Endothelial cell of umbilical vein (primary cell): ENCODE measurements around the gene UQCC2. TPM values are rescaled to one million over a fixed set of nuclear protein-coding genes. Genes with fewer than 3 reads are reported as not detected.
A peak's percentile ranks its signal among the peaks of the same experiment; 100 is the strongest.

Experiments used
- BruUV-seq: library from RNA; stranded (reverse); fragments of 400-500 nt; replicated peaks from 2 replicates; lab custom pipeline; 2021; lab: Mats Ljungman, UMichigan
- CTCF ChIA-PET: fragments of 300-600, 350-600 bp; sonication (Branson Sonifier 250); formaldehyde crosslinking; loops from one replicate; lab custom pipeline; 2021; ENCODE audit warnings: antibody characterized with exemption, inconsistent platforms; lab: Charles Lee
- POLR2A ChIA-PET: fragments of 300-600, 350-600 bp; sonication (Branson Sonifier 250); formaldehyde crosslinking; loops from one replicate; lab custom pipeline; 2021; ENCODE audit warnings: antibody characterized with exemption, inconsistent platforms; lab: Charles Lee
- DNase-seq: peaks from one replicate; pipeline ENCODE4 v3.0.0-alpha.2; 2011; ENCODE audit warnings: low read depth, low spot score
- FAIRE-seq: peaks from 2 replicates; lab custom pipeline; 2011; peaks lifted over from hg19 to GRCh38; lab: Jason Lieb, UNC
- H2AFZ ChIP-seq: 2 replicates; pipeline ENCODE4 v1.6.0; 2012; ENCODE audit warnings: low read depth, low read length, control low read depth, inconsistent platforms
- H3K27ac ChIP-seq: 2 replicates; pipeline ENCODE4 v1.5.1; 2011; ENCODE audit warnings: low read depth, mild to moderate bottlenecking, control low read depth, low read length, moderate library complexity; ENCODE audit not compliant: insufficient read depth
- H3K27me3 ChIP-seq, 2 experiments: 2 replicates each; pipeline versions ENCODE4 v1.6.0 to v1.6.1; 2011; ENCODE audit warnings: low read length in 2 of 2, mixed read lengths in 1 of 2; ENCODE audit not compliant: control insufficient read depth in 2 of 2, insufficient read depth in 2 of 2
- H3K36me3 ChIP-seq, 2 experiments: 2 replicates in 1 of 2; 3 replicates in 1 of 2; pipeline ENCODE4 v1.5.1; 2011; ENCODE audit warnings: low read length in 2 of 2, mild to moderate bottlenecking in 1 of 2, moderate library complexity in 1 of 2; ENCODE audit not compliant: control insufficient read depth in 2 of 2, insufficient read depth in 2 of 2; ENCODE audit errors: extremely low read depth in 1 of 2
- H3K4me1 ChIP-seq: 3 replicates; pipeline ENCODE4 v1.5.1; 2011; ENCODE audit warnings: mild to moderate bottlenecking, low read length; ENCODE audit not compliant: control insufficient read depth, insufficient read depth; ENCODE audit errors: extremely low read depth
- H3K4me2 ChIP-seq: 2 replicates; pipeline ENCODE4 v1.6.1; 2011; ENCODE audit warnings: low read length, control low read depth, mixed read lengths; ENCODE audit not compliant: insufficient read depth
- H3K4me3 ChIP-seq, 3 experiments: fragments of 200-600 bp in 1 of 3; sonication (generic), shearing (Covaris generic) in 1 of 3; replicated peaks in 1 of 3; 2 replicates each; pipeline ENCODE4 v1.5.1; 2011 to 2016; ENCODE audit warnings: control low read depth in 3 of 3, low read length in 3 of 3, mild to moderate bottlenecking in 2 of 3, inconsistent platforms in 1 of 3, low read depth in 1 of 3, moderate library complexity in 1 of 3; ENCODE audit not compliant: insufficient read depth in 1 of 3
- H3K79me2 ChIP-seq: 2 replicates; pipeline ENCODE4 v1.6.0; 2012; ENCODE audit warnings: low read length, inconsistent platforms; ENCODE audit not compliant: control insufficient read depth, insufficient read depth
- H3K9ac ChIP-seq: replicated peaks from 2 replicates; pipeline ENCODE3; 2011; ENCODE audit warnings: low read length, control low read depth; ENCODE audit not compliant: insufficient read depth; ENCODE audit errors: extremely low read depth
- H3K9me1 ChIP-seq: replicated peaks from 3 replicates; pipeline ENCODE4 v1.6.0; 2011; ENCODE audit warnings: mild to moderate bottlenecking, low read length; ENCODE audit not compliant: control insufficient read depth, insufficient read depth; ENCODE audit errors: extremely low read depth
- H3K9me3 ChIP-seq: replicated peaks from 2 replicates; pipeline ENCODE4 v1.5.1; 2012; ENCODE audit warnings: low read length, inconsistent platforms; ENCODE audit not compliant: control insufficient read depth, insufficient read depth
- H4K20me1 ChIP-seq: replicated peaks from 2 replicates; pipeline ENCODE3; 2011; ENCODE audit warnings: mild to moderate bottlenecking, low read length; ENCODE audit not compliant: control insufficient read depth, insufficient read depth; ENCODE audit errors: extremely low read depth
- CTCF ChIP-seq, 2 donors: IDR thresholded peaks; 1 replicate in 1 of 2; 2 replicates in 1 of 2; pipeline ENCODE4 v1.5.1; 2011; ENCODE audit warnings: low read length in 2 of 2, mild to moderate bottlenecking in 2 of 2, moderate library complexity in 2 of 2, control low read depth in 1 of 2, inconsistent platforms in 1 of 2, low read depth in 1 of 2; ENCODE audit not compliant: insufficient read depth in 1 of 2; ENCODE audit errors: extremely low read depth in 1 of 2
- EZH2 ChIP-seq: IDR thresholded peaks from 2 replicates; pipeline ENCODE4 v1.6.1; 2012; ENCODE audit warnings: borderline replicate concordance, low read depth, mild to moderate bottlenecking, moderate library complexity, low read length, inconsistent platforms; ENCODE audit not compliant: severe bottlenecking
- FOS ChIP-seq: IDR thresholded peaks from 2 replicates; pipeline ENCODE4 v1.6.1; 2011; ENCODE audit warnings: mild to moderate bottlenecking, low read length, moderate library complexity, borderline replicate concordance; ENCODE audit not compliant: insufficient read depth
- GATA2 ChIP-seq: IDR thresholded peaks from 2 replicates; pipeline ENCODE4 v1.7.0; 2011; ENCODE audit warnings: low read depth, mild to moderate bottlenecking, moderate library complexity, mixed read lengths, low read length; ENCODE audit not compliant: insufficient read length, insufficient read depth
- JUN ChIP-seq: IDR thresholded peaks from 2 replicates; pipeline ENCODE4 v1.6.1; 2011; ENCODE audit warnings: borderline replicate concordance, low read depth; ENCODE audit not compliant: insufficient read length, insufficient read depth
- MAX ChIP-seq: IDR thresholded peaks from 2 replicates; pipeline ENCODE4 v1.6.1; 2011; ENCODE audit not compliant: insufficient read depth, insufficient read length
- MYC ChIP-seq: IDR thresholded peaks from one replicate; pipeline ENCODE4 v1.6.1; 2011; ENCODE audit warnings: mild to moderate bottlenecking, low read depth, low read length
- POLR2A ChIP-seq: IDR thresholded peaks from 2 replicates; pipeline ENCODE4 v1.6.1; 2012; ENCODE audit warnings: low read depth, mild to moderate bottlenecking, control low read depth, low read length
- POLR2AphosphoS5 ChIP-seq: IDR thresholded peaks from 2 replicates; pipeline ENCODE4 v1.6.1; 2012; ENCODE audit warnings: low read depth, mild to moderate bottlenecking, control low read depth, low read length, moderate library complexity; ENCODE audit not compliant: insufficient read depth
- dilution Hi-C: fragments of 300-500 bp; cut with MboI; formaldehyde crosslinking; loops from one replicate; pipeline ENCODE4 v1.15.0; 2019; ENCODE audit warnings: low sequenced_read_pairs; ENCODE audit not compliant: extremely low pct_ligation_motif_present
- intact Hi-C: fragments of 100-400 bp; cut with micrococcal nuclease; formaldehyde crosslinking; loops from one replicate; pipeline ENCODE4 v1.10.0; 2022
- microRNA counts: library from miRNA; unstranded; fragments of <30 nt; microRNA quantifications from one replicate; lab custom pipeline; 2016
- microRNA-seq: library from miRNA; unstranded; fragments of <30 nt; microRNA quantifications from one replicate; pipeline ENCODE4 v1.2.0, GENCODE V29; 2021; ENCODE audit warnings: borderline number of aligned reads, borderline replicate concordance
- polyA plus RNA-seq, 4 experiments: library from polyadenylated mRNA; depleted of rRNA in 3 of 4; stranded (reverse) in 3 of 4; unstranded in 1 of 4; fragments of >200 nt; gene quantifications; 2 replicates each; pipeline versions ENCODE4 v1.2.1 to v1.2.3, GENCODE V29; 2011 to 2012; ENCODE audit warnings: missing spikeins in 1 of 4
- small RNA-seq: library from RNA; depleted of rRNA; stranded (forward); fragments of <200 nt; gene quantifications from one replicate; pipeline ENCODE3, GENCODE V24; 2012; ENCODE audit warnings: low replicate concordance, low read depth; ENCODE audit not compliant: insufficient read depth, insufficient read length
- total RNA-seq: library from RNA; stranded (reverse); gene quantifications from 2 replicates; pipeline ENCODE4 v1.2.3, GENCODE V29; 2021

Gene UQCC2
- total and polyA plus RNA-seq, 2 donors (not counting 3 experiments of a cell fraction or from before 2014, with no cell fraction given): 46.3 to 95.3 TPM

GRCh38 chr6:33651403-33651802 lies 60.1 kb downstream of the UQCC2 start:
- H4K20me1 ChIP-seq: no peaks in the 10 kb centered on the region
- no peak overlapping the region for H3K4me3 ChIP-seq
- H3K36me3 ChIP-seq: no peaks in the 10 kb centered on the region
- intact Hi-C loops (no loop called here), dilution Hi-C loops (no loop called here)
- no peak overlapping the region for H3K9ac ChIP-seq
- DNase-seq (no peak), FAIRE-seq (no peak)
- H3K79me2 ChIP-seq: no peaks in the 10 kb centered on the region
- no peaks in the 10 kb centered on the region for H3K9me1 ChIP-seq
- H2AFZ ChIP-seq: no peak overlapping the region
- H3K4me2 ChIP-seq: no peak overlapping the region
- CTCF ChIA-PET: interaction anchor here (0.8 to 3.7 kb wide), 5 partner anchors 21 to 71 kb away, joined by 3 to 13 read pairs (median 4); partner anchors contain the start of gene BAK1
- BruUV-seq: no TSS peak
- no peaks in the 10 kb centered on the region for H3K9me3 ChIP-seq
- no peak overlapping the region for H3K27ac ChIP-seq
- H3K4me1 ChIP-seq: no peaks in the 10 kb centered on the region
- TF ChIP-seq POLR2A (no peak), JUN (no peak), CTCF (IDR thresholded peaks at IDR 0.05; ENCODE audit: extremely low read depth in 1 of 2, insufficient read depth in 1 of 2, low read depth in 1 of 2, low read length in 2 of 2) (no peak), MAX (no peak), MYC (no peak), EZH2 (no peak), FOS (no peak), GATA2 (no peak), POLR2AphosphoS5 (no peak)
- no peaks in the 10 kb centered on the region for H3K27me3 ChIP-seq
- POLR2A ChIA-PET: no interaction called here

MicroRNAs encoded within 50 kb of the gene (microRNA counts, 767-probe panel; counts per million panel counts)
- 723 counts per million, percentile 96 among the panel's probes with 10 or more counts for microRNA hsa-miR-3934 (lab: Ali Mortazavi, UCI)

Small RNAs within 50 kb of the gene (microRNA-seq; reads per million reads assigned to microRNA genes)
- 5.8 reads per million, percentile 15 among the genes with 10 or more reads in this experiment for gene MIR3934

Small RNAs within 50 kb of the gene (small RNA-seq; reads per million reads assigned to genes)
- gene MIR3934: not detected

Other genes starting within 250 kb of the UQCC2 start
- gene BAK1, start 131.4 kb downstream of the UQCC2 start, total RNA-seq: 25.4 and 27.5 TPM in 2 replicates
- 37.1 and 39.8 TPM in 2 replicates for gene BAK1, start 131.4 kb downstream of the UQCC2 start, polyA plus RNA-seq
- 40.5 and 52.2 TPM in 2 replicates for gene ITPR3, start 90.4 kb downstream of the UQCC2 start, total RNA-seq
- gene ITPR3, start 90.4 kb downstream of the UQCC2 start, polyA plus RNA-seq: 28.8 and 31.9 TPM in 2 replicates
- not detected in 2 replicates for gene IP6K3, start 35.2 kb upstream of the UQCC2 start, total RNA-seq
- not detected in 2 replicates for gene IP6K3, start 35.2 kb upstream of the UQCC2 start, polyA plus RNA-seq
- 81.8 and 84.3 TPM in 2 replicates for gene LEMD2, start 77.4 kb upstream of the UQCC2 start, total RNA-seq
- 54.9 and 61.1 TPM in 2 replicates for gene LEMD2, start 77.4 kb upstream of the UQCC2 start, polyA plus RNA-seq
- gene MLN, start 92.3 kb upstream of the UQCC2 start, total RNA-seq: not detected in 2 replicates
- gene MLN, start 92.3 kb upstream of the UQCC2 start, polyA plus RNA-seq: not detected in 2 replicates